Neural crest cell (in vitro differentiated cells): ENCODE measurements around the gene MXI1. TPM values are rescaled to one million over a fixed set of nuclear protein-coding genes. Genes with fewer than 3 reads are reported as not detected.
"Not testable (repeated sequence)": the region's sequence is repeated elsewhere in the genome, so short reads cannot be mapped to it uniquely, and the experiment has no call there.

ENCODE experiments used
- DNase-seq: peaks from one replicate; pipeline ENCODE4 v3.0.0; 2021; ENCODE audit warnings: low read depth, mixed read lengths, low spot score
- H3K27ac Mint-ChIP-seq: one replicate; pipeline ENCODE4 v1.8.0; 2021; ENCODE audit warnings: mild to moderate bottlenecking, mixed read lengths; ENCODE audit not compliant: unreplicated experiment
- H3K27me3 Mint-ChIP-seq: 2 replicates; pipeline ENCODE4 v1.8.0; 2021; ENCODE audit warnings: low read depth, mild to moderate bottlenecking, mixed read lengths
- H3K36me3 Mint-ChIP-seq: 2 replicates; pipeline ENCODE4 v1.8.0; 2021; ENCODE audit warnings: low read depth, mild to moderate bottlenecking, mixed read lengths
- H3K4me1 Mint-ChIP-seq: 2 replicates; pipeline ENCODE4 v1.8.0; 2021; ENCODE audit warnings: mixed read lengths
- H3K4me3 Mint-ChIP-seq: one replicate; pipeline ENCODE4 v1.8.0; 2021; ENCODE audit warnings: mild to moderate bottlenecking, mixed read lengths
- H3K9me3 Mint-ChIP-seq: 2 replicates; pipeline ENCODE4 v1.8.0; 2021; ENCODE audit warnings: mixed read lengths
- CTCF ChIP-seq: fragments of 200-600 bp; sonication (generic); conservative IDR thresholded peaks from 2 replicates; pipeline ENCODE4 v1.5.0; 2021; ENCODE audit warnings: antibody characterized with exemption, mild to moderate bottlenecking
- total RNA-seq: library from RNA; stranded (reverse); gene quantifications from 2 replicates; pipeline ENCODE4 v1.2.1, GENCODE V29; 2021

Gene MXI1
- total RNA-seq, 1 donor from 2014 or later, result 18.6 TPM

GRCh38 chr10:110179220-110179619 is 28.2 kb upstream of the MXI1 start:
- Mint-ChIP-seq H3K4me1 (peaks cover 4% of the 10 kb centered on the region), H3K36me3 (no peaks in the 10 kb centered on the region), H3K4me3 (no peak overlapping the region), H3K9me3 (no peaks in the 10 kb centered on the region), H3K27me3 (no peaks in the 10 kb centered on the region), H3K27ac (no peak overlapping the region)
- no peak for DNase-seq
- TF ChIP-seq CTCF, result no peak

- H3K4me1 Mint-ChIP-seq, result peaks cover 1% of the 10 kb centered on the region
- no peaks in the 10 kb centered on the region for H3K27me3 Mint-ChIP-seq
- TF ChIP-seq CTCF, result no peak
- DNase-seq, result no peak
- H3K9me3 Mint-ChIP-seq, result no peaks in the 10 kb centered on the region
- H3K27ac Mint-ChIP-seq, result no peak overlapping the region
- H3K36me3 Mint-ChIP-seq, result no peaks in the 10 kb centered on the region
- H3K4me3 Mint-ChIP-seq, result no peak overlapping the region
Measured at GRCh38 chr10:110181451-110181850, 26.0 kb upstream of the MXI1 start.

- Mint-ChIP-seq H3K36me3 (no peaks in the 10 kb centered on the region), H3K27me3 (no peaks in the 10 kb centered on the region)
- no peak for DNase-seq
Measured at GRCh38 chr10:110181911-110182310, 25.5 kb upstream of the MXI1 start.

GRCh38 chr10:110184398-110184797 is 23.0 kb upstream of the MXI1 start:
- no peak overlapping the region for H3K4me3 Mint-ChIP-seq
- H3K9me3 Mint-ChIP-seq, result no peaks in the 10 kb centered on the region
- no peak overlapping the region for H3K27ac Mint-ChIP-seq
- no peak for TF ChIP-seq CTCF
- DNase-seq, result no peak
- H3K36me3 Mint-ChIP-seq, result no peaks in the 10 kb centered on the region
- no peaks in the 10 kb centered on the region for H3K27me3 Mint-ChIP-seq
- H3K4me1 Mint-ChIP-seq, result no peaks in the 10 kb centered on the region

More at GRCh38 chr10:110181911-110182310, 25.5 kb upstream of the MXI1 start:
- no peak overlapping the region for H3K27ac Mint-ChIP-seq
- H3K4me1 Mint-ChIP-seq, result no peaks in the 10 kb centered on the region
- no peak overlapping the region for H3K4me3 Mint-ChIP-seq
- no peak for TF ChIP-seq CTCF
- H3K9me3 Mint-ChIP-seq, result no peaks in the 10 kb centered on the region

- not testable (repeated sequence) for H3K27me3 Mint-ChIP-seq
Measured at GRCh38 chr10:110185646-110186182, 21.7 kb upstream of the MXI1 start.

GRCh38 chr10:110190170-110190569 is 17.2 kb upstream of the MXI1 start:
- peaks cover 4% of the 10 kb centered on the region for H3K4me1 Mint-ChIP-seq
- no peak for TF ChIP-seq CTCF

More at GRCh38 chr10:110185646-110186182, 21.7 kb upstream of the MXI1 start:
- not testable (repeated sequence) for H3K27ac Mint-ChIP-seq, H3K4me1 Mint-ChIP-seq, H3K9me3 Mint-ChIP-seq, H3K4me3 Mint-ChIP-seq, DNase-seq, H3K36me3 Mint-ChIP-seq

More at GRCh38 chr10:110190170-110190569, 17.2 kb upstream of the MXI1 start:
- no peaks in the 10 kb centered on the region for H3K36me3 Mint-ChIP-seq
- H3K27me3 Mint-ChIP-seq, result peaks cover 6% of the 10 kb centered on the region
- H3K9me3 Mint-ChIP-seq, result no peaks in the 10 kb centered on the region
- no peak for DNase-seq
- H3K27ac Mint-ChIP-seq, result no peak overlapping the region
- H3K4me3 Mint-ChIP-seq, result no peak overlapping the region
